Left renal cortex interstitium (tissue), 4 donors: ENCODE results near the gene EWSR1. TPM values are rescaled to one million over a fixed set of nuclear protein-coding genes. Genes with fewer than 3 reads are reported as not detected.
"Not testable (repeated sequence)": the region's sequence is repeated elsewhere in the genome, so short reads cannot be mapped to it uniquely, and the experiment has no call there.

Experiments used
- DNase-seq, 4 donors: peaks; one replicate each; pipeline ENCODE4 v3.0.0-alpha.2; 2013; ENCODE audit warnings: low read depth in 4 of 4, low spot score in 2 of 4, missing footprints in 1 of 4
- polyA plus RNA-seq, 4 donors: library from polyadenylated mRNA; unstranded; fragments of 120-200 nt; gene quantifications; one replicate each; pipeline ENCODE4 v1.2.1, GENCODE V29; 2013; ENCODE audit not compliant: insufficient read length in 4 of 4

The EWSR1 gene
- polyA plus RNA-seq, 4 donors: 274 to 396 (median 339) TPM

- no peak for DNase-seq
Observed at GRCh38 chr22:29331658-29332300, 63.7 kb downstream of the EWSR1 start.

DNA sequence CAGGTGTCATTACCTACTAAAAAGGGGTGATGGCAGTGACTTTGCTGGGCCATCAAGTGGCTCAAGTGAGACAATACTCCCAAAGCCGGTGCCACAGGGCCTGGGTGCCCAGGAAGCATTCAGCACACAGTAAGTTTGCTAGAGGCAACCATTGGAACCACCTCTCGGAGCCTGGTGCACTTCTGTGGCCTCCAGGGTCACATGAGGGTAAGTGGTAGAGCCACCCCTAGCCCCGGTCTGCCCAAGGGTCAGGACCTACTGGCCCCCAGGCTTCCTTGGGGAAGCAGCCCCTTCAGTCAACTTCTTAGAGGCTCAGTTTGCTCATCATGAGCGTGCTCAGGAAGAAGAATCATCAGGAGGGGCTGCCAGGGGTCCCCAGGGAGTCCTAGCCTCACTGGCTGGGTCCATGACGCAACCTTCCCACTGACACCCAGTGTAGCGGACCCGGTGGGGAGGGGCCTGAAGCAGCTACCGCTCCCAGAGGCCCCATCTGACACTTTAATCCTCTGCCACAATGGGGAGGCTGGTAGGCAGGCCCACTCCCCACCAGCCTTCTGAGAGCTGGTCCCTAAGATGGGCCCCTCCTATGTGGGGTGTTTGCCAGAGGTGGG lies 64.9 kb downstream of the EWSR1 start:
- no peak for DNase-seq

GRCh38 chr22:29334148-29334547 lies 66.1 kb downstream of the EWSR1 start:
- no peak for DNase-seq

DNA sequence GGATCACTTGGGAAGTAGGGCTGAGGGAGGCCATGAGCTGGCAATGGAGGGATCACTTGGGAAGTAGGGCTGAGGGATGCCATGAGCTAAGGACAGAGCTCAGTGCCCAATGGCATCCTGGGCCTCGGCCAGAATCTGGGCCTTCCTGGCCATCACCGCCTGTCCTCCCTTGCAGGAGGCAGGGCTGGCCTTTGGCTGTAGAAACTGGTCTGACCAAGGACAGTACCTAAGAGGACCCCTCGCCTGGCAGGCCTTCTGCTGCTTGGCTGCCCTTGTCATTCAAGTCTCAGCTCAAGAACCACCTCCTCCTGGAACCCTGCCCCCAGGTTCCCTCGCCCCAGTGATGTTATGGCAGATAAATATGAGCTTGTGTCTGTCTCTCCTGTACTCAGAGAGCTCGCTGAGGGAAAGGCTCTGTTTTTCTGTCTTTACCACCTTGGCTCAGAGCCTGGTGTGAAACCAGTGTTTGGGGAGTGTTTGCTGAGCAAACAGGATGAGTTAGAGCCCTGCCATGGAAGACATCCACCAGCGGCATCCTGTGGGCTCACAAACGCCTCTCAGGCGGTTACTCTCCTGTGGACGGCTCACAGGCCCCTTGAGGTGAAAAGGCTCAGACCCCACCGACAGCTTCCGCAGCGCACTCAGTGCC lies 66.8 kb downstream of the EWSR1 start:
- DNase-seq: no peak

DNA sequence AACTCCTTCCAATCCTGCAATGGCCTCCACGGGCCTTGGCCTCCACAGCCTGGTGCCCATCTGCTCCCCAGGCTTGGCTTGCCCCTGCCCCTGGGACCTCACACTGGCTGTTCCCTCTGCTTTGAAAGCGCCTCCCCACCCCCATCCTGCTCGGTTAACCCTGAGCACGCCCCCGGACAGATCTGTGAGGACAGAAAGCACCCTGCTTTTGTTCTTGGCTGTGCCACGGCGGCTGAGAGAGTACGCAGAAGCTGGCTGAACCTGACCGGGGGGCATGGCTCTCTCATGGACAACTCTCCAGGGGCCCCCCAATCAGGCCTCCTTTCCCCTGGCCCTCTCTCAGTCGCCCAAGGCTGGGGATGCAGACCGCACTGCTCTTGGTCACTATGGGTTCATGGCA lies 67.6 kb downstream of the EWSR1 start:
- DNase-seq: no peak

- no peak for DNase-seq
Observed at GRCh38 chr22:29336751-29337490, 68.9 kb downstream of the EWSR1 start.

DNA sequence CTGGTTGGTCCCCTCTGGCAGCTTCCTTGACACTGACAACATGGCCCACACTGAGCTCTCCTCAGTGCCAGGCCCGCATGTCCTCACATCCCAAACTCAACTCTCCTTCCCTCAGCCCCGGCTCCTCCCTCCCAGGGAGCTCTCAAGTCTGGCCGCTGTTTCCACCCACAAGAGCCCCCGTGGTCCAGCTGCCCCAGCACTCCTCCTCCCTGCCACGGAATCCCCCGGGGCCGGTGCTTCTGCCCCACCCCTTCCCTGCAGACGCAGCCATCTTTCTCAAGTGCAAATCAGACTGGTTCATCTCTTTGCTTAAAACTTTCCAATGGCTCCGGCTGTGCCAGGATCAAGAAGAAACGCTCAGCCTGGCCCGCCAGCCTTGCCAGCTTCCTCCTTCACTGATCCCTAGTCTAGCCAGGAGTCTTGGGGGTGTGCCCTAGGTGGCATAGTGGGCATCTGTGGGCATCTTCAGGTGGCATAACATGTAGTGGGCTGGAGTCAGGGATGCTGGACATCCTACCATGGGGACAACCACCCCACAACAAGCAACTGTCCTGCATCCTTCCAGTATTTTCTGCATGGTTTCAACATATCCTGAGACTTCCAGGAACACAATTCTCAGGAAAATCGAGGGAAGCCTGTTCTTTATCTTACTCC lies 69.7 kb downstream of the EWSR1 start:
- no peak for DNase-seq

GRCh38 chr22:29338398-29338797 lies 70.3 kb downstream of the EWSR1 start:
- DNase-seq: no peak

- DNase-seq: no peak
Observed at GRCh38 chr22:29339381-29340235, 71.5 kb downstream of the EWSR1 start.

DNA sequence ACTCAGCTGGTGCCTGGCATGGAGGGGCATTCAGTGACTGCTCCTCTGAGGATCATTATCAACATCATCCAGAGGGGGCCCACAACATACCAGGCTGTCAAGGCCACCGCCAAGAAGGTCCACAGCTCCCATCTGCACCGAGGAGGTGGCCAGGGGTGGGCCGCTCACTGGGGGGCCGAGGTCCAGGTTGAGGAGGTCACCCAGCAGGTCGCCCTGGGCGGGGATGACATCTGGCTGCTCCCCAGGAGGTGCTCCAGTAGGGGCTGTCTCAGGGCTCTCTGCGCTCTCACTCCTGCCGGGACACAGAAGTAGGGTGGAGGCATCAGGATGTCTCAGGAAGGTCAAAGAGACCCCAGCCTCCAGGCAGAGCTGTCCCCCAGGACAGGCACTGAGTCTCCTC lies 72.5 kb downstream of the EWSR1 start:
- DNase-seq: no peak

- DNase-seq: no peak
Observed at GRCh38 chr22:29341056-29341848, 73.2 kb downstream of the EWSR1 start.

DNA sequence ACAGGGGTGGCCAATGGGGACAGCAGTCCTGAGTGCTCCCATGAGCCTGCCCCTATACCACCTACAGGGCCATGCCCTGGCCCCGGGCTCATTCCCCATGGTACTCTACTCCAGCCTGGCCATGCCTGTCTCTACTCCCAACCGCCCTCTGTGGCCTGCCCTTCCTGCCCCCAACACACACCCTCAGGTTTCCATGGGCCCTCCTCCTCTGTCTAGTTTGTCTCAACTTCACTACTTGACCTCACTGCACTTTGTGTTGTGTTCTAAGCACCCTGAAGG lies 73.7 kb downstream of the EWSR1 start:
- no peak for DNase-seq

- DNase-seq: no peak
Observed at GRCh38 chr22:29342177-29342576, 74.1 kb downstream of the EWSR1 start.

- no peak for DNase-seq
Observed at GRCh38 chr22:29342577-29343312, 74.7 kb downstream of the EWSR1 start.

- DNase-seq: no peak
Observed at GRCh38 chr22:29343313-29343805, 75.3 kb downstream of the EWSR1 start.

- DNase-seq: no peak
Observed at GRCh38 chr22:29344137-29344536, 76.1 kb downstream of the EWSR1 start.

DNA sequence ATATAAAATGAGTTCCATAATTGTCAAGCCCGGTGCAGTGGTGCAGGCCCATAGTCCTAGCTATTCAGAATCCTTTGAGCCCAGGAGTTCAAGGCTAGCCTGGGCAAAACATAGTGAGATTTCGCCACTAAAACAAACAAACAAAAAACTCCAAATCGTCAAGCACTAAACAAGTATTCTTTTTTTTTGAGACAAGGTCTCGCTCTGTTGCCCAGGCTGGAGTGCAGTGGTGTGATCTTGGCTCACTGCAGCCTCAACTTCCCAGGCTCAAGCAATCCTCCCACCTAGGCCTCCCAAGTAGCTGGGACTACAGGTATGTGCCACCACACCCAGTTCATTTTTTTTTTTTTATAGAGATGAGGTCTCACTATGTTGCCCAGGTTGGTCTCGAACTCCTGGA lies 76.8 kb downstream of the EWSR1 start:
- not testable (repeated sequence) for DNase-seq

DNA sequence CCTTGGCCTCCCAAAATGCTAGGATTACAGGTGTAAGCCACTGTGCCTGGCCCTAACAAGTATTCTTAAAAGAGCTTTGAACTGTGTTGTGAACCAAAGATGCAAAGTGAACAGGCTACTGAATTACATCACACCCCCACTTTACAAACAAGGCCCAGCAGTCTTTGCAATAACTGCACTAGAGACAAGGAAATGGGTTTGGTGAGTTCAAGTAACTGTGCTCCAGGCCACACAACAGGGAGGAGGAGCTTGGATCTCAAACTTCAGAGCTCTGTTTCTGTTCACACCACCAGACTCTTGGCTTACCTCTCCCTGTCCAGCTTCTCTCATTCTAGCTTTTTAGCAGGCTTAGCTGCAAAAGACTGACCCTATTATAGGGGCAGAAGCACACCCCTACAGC lies 77.9 kb downstream of the EWSR1 start:
- DNase-seq: no peak

DNA sequence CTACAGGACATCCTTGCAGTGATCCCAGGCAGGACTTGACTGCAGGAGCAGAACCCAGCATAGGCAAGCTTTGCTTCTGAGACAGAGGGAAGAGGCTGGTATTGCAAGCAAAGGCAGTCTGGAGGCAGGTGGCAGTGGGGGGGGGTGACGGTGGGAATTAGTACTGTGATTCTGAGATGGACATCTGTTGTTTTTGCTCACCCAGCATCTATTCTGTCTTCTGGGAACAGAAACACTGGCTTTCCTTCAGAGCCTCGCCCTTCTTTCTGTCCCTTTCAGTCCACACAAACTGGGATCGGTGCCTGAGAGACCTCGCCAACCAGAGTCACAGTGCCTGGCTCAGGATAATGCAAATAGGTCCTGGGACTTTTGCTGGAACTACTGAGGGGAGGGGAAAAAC lies 78.6 kb downstream of the EWSR1 start:
- no peak for DNase-seq
